T47D (cell line): ENCODE measurements around the gene CXCR6.

Experiments used
- DNase-seq, 2 experiments: peaks; one replicate each; pipeline versions ENCODE4 v3.0.0 to v3.0.0-alpha.2; 2011 to 2012; ENCODE audit warnings: low read depth in 1 of 2, low spot score in 1 of 2
- JUND ChIP-seq: IDR thresholded peaks from 2 replicates; pipeline ENCODE4 v1.6.1; 2012; ENCODE audit warnings: low read depth
- in situ Hi-C: cut with HindIII; loops from 2 replicates; pipeline ENCODE4 v1.10.0; 2016; ENCODE audit warnings: low sequenced_read_pairs, low pct_unique_long_range_greater_than_20kb

Gene CXCR6

DNA sequence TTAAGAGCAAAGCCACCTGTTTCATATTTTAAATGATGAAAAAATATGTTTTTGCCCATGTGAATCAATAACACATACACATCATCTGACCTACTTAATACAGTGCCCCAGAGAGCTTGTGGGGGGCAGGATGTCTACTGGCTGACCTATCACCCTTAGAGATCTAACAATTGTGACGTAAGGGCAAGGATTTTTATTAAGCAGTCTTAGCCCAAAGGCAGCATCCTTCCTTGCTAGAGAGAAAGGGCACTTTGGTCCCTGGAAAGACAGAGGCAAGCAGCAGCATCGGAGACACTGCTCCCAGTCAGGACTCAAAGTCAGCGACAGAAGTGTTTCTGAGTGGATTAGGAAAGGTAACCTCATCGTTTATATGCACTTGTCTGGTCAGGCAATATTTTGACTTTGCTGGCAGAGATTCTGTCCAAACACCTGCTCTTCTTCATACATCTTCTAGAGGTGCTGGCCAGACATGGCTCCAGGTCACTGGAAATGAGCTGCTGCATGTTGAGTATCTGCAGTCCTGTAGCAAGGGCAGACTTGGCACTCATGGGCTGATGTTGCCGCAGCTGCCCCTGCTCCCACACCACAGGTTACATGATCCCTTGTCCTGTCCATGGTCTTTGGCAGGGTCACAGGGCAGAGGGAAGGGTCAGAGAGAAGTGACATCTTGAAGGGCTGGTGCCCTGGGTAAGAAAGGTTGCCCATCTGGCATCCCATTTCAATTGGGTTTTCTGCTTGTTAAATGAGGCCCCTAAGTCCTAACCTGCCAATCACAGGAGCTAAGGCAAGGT, 1.8 kb downstream of the CXCR6 start:
- no peak for DNase-seq
- in situ Hi-C loops = no loop called here
- TF ChIP-seq JUND = no peak

DNA sequence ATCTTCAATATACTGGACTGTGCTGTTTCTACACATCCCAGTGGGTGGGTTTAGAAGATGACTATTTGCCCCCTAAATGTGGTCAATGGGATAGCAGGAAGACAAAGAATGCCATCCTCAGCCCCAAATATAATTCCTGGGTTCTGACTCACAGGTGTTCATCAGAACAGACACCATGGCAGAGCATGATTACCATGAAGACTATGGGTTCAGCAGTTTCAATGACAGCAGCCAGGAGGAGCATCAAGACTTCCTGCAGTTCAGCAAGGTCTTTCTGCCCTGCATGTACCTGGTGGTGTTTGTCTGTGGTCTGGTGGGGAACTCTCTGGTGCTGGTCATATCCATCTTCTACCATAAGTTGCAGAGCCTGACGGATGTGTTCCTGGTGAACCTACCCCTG, 3.0 kb downstream of the CXCR6 start:
- in situ Hi-C loops = no loop called here
- DNase-seq = no peak
- no peak for TF ChIP-seq JUND

DNA sequence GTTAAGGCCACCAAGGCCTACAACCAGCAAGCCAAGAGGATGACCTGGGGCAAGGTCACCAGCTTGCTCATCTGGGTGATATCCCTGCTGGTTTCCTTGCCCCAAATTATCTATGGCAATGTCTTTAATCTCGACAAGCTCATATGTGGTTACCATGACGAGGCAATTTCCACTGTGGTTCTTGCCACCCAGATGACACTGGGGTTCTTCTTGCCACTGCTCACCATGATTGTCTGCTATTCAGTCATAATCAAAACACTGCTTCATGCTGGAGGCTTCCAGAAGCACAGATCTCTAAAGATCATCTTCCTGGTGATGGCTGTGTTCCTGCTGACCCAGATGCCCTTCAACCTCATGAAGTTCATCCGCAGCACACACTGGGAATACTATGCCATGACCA, 3.6 kb downstream of the CXCR6 start:
- in situ Hi-C loops = no loop called here
- no peak for TF ChIP-seq JUND
- no peak for DNase-seq

DNA sequence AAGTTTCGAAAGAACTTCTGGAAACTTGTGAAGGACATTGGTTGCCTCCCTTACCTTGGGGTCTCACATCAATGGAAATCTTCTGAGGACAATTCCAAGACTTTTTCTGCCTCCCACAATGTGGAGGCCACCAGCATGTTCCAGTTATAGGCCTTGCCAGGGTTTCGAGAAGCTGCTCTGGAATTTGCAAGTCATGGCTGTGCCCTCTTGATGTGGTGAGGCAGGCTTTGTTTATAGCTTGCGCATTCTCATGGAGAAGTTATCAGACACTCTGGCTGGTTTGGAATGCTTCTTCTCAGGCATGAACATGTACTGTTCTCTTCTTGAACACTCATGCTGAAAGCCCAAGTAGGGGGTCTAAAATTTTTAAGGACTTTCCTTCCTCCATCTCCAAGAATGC, 4.1 kb downstream of the CXCR6 start:
- DNase-seq = no peak
- in situ Hi-C loops = no loop called here
- TF ChIP-seq JUND = no peak

DNA sequence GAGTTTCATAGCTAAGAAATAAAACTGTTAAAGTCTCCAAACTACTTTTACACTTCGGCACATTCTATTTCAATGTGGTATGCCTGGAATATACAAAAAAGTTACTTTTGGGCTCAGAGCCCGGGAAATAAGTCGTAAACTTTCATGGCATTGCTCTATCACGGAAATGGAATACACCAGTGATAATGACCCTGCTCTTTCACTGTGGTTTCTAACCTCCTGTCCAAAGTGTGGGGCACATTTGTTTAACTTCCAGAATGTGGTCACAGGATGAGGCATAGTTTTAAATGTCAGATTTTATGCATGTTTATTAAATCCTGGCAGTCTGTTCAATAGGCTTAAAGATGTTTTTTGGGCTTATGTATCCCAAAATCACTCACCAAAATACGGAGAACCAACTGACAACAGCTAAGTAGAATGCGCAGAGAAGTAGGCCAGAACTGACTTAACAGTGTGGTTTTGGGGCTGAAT, 5.1 kb downstream of the CXCR6 start:
- no peak for DNase-seq
- TF ChIP-seq JUND = no peak
- in situ Hi-C loops = no loop called here

DNA sequence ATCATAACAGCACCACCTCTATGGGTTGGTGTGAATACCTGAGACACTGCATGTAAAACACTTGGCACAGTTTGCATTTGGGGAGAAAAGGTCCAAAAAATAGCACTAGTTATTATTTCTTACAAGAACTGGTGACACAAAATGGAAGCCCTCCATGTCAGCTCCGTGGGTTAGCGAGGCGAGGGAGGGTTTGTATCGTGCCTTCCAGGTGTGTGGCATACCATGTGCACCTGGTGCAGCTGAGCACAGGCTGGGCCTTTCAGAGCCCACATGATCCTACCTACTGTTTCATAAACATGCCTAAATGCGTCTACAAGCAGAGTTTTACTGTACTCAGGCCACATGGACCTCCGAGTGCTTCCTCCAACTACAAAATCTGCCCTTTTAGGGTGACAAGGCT, 5.6 kb downstream of the CXCR6 start:
- TF ChIP-seq JUND = no peak
- no peak for DNase-seq
- in situ Hi-C loops = no loop called here

DNA sequence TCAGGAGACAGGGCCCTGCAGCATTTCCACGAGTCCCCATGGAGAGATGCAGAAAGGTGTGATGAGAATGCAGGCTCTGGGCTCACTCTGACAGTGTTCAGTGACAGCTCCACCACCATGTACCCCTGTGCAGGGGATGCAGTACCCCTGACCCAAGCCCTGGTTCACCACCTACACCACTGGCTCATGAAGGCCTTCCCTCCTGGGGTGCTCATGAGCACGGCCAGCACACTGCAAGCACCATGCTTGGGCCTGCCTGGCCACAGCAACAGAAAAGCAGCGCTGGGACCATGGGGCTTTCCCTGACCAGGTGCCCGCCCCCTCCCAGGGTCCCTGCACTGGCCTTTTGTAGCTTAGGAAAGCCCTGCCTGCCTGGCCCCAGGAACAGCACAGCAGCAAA, 6.2 kb downstream of the CXCR6 start:
- no peak for TF ChIP-seq JUND
- in situ Hi-C loops = no loop called here
- DNase-seq = no peak

DNA sequence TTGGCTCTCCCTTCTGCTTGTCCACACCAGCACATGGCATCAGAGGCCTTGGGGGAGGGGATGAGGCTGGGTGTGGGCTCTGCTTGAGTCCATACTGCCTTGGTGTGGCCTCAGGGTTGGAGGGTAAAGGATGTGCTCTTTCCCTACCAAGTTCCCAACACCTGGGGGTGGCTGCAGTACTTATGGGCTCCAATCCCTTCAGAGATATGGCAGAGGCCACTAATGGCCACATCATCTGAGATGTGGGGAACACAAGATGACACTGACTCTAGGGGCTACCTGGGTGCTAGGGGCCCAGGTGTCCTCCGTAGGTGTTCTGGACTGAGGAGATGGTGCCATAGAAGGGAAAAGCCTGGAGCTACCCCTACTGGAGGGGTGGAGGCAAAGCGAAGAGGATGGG, 6.9 kb downstream of the CXCR6 start:
- no peak for TF ChIP-seq JUND
- in situ Hi-C loops = no loop called here
- no peak for DNase-seq

DNA sequence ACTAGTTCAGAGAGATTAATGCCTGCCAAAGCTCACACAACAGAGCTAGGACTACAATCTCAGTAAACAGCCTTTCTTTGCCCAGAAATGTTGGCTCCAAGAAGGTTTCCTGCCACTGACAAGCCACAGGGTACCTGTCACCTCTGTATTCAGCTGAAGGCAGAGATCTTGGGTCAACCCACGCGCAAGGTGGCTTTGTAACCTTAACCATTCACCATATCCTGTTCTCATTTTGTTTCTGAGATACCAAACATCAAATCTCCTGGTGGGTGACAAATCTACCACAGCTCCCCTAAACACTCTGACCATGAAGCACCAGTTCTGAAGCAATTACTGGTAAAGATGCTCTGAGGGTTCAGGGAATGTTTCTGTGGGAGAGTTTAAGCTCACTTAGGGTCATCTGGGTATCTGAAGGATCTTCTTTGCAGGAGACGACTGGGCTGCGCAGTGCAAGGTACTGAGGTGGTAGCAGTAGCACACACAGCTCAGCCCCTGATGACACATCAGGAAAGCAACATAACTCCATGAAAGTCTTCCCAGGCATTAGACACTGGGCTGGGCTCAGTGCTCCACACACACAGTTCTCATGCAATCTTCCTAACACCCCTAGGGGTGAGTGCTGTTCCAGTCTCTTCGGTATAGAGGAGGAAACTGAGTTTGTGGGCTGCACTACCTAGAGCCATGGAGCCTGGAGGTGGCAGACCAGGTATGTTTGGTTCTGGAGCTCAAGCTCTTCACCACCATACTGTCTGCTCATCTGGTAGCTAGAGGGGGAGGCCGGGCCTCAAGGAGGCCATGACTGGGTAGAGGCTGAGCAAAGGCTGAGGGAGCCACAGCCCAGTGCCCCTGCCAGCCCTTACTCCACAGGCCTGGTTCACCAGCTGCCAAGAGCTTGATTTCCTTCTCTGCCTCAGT, 7.7 kb downstream of the CXCR6 start:
- TF ChIP-seq JUND = no peak
- no peak for DNase-seq
- in situ Hi-C loops = no loop called here

DNA sequence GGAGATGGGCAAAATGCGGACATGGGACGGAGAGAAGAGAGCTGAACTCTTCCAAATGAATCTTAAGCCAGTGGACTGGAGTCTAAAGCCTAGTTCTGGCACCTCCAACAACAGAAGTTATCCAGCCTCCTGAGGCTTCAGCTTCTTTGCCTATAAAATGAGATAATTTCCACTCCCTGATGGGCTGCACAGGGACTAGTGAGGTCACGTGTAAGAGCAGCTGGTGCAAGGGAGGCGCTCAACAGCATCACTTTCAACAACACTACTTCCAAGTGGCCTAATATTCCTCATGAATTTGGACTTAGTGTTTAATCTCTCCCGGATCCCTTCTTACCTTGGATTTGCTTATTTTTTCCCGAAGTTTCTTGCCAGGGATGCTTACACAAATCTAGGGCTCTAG, 8.7 kb downstream of the CXCR6 start:
- in situ Hi-C loops = no loop called here
- no peak for DNase-seq
- no peak for TF ChIP-seq JUND

DNA sequence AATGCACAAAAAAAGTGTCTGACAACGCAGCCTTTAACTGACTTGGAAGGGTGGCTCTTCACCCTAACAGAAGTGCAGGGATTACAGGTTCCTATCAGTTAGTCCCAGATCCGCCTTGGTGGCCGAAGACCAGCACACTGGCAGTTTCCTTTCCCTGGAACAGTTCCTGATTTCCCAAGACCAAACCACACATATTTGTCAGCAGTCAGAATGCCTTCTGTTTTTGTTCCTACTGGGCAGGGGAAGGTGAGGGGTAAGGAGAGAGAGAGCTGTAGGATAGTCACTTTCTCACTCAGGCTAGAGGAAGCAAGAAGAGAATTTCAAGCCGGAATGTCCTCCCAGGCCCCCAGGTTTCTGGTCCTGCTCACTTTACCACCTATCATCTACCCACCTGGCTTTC, 9.2 kb downstream of the CXCR6 start:
- no peak for DNase-seq
- TF ChIP-seq JUND = no peak

DNA sequence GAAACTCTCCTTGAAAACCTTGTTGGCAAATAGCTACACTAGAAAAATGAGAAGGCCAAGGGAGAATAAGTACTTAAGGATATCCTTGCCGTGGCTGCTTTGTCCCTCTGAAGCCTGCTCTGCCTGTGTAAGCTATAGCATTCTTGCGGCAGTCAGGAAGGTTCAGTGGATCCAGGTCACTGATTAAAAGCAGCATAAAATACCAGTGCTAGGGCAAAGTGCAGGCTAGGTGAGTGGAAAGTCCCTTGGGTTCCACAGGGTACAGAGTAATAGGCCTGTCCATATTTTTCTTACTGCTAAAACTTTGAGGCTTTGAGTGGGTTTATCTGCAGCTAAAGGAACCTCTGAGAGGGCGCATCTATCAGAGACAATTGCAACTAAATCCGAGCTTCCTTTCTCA, 10.3 kb downstream of the CXCR6 start:
- DNase-seq = no peak
- TF ChIP-seq JUND = no peak
- in situ Hi-C loops = no loop called here

More for the DNA sequence above, 9.2 kb downstream of the CXCR6 start:
- in situ Hi-C loops = no loop called here

DNA sequence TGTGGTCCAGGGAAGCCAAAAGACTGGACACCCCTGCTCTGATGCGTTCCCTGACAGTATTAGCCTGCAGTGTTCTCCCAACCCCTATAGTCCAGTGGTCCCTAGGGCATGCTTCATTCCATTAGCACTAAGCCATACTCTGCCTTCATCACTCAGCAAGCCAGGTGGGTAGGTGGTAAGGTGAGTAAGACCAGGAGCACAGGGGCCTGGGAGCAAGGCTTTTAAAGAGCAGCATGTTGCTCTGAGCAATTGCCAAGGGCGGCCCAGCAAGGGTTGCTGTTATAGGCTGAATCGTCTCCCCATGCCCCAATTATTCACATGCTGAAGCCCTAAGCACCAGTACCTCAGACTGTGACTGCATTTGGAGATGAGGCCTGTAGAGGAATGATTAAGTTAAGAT, 11.0 kb downstream of the CXCR6 start:
- TF ChIP-seq JUND = no peak
- in situ Hi-C loops = no loop called here

More for the DNA sequence above, 11.0 kb downstream of the CXCR6 start:
- DNase-seq = no peak
